ENCODE measurements around the gene STARD8.

The STARD8 gene

DNA sequence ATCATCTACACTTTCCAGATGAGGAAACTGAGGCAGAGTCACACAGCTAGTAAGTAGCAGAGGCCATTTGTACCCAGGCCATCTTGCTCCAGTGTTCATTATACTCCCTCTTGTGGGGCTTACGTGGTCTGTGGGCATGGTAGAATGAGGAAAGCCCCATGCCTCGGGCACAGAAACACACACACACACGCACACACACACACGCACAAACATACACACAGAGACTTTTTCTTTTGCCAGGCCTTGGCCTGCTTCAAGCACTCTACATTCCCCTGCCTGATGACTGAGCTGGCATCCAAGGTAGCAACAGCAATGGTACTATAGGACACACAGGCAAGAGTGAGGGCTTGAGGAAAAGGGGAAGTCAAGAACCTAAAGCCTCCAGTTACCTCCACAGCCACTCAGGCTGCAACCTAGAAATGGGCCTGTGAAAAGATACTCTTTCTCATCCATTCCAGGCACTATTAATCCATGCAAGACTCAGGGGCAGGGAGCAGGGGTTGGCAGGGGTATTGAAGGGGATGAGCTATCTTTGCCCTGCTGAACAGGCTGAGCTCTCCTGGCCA is 43.6 kb downstream of the STARD8 start:
- DNase-seq (ENCODE audit: low spot score) = no peak

DNA sequence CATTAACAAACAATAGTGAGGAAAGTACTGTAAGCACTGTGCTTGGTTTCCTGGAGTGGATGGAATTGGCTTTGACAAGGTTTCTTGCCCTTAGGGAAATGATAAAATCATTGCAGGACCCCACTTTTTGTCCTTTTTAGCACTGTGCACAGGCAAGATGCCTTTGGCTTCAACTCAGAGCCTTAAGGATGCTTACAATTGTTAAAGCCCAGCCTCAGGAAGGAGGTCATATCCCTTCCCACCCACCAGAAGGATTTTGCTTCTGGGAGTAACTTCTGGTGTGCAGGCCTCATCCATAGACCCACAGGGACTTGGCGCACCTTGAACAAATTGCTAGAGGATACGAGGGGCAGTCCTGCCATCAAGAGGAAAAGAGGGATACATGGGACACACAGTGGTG is 44.5 kb downstream of the STARD8 start:
- DNase-seq (ENCODE audit: low spot score) = no peak

GRCh38 chrX:68692651-68693050 is 45.2 kb downstream of the STARD8 start:
- no peak for DNase-seq (ENCODE audit: low spot score)

DNA sequence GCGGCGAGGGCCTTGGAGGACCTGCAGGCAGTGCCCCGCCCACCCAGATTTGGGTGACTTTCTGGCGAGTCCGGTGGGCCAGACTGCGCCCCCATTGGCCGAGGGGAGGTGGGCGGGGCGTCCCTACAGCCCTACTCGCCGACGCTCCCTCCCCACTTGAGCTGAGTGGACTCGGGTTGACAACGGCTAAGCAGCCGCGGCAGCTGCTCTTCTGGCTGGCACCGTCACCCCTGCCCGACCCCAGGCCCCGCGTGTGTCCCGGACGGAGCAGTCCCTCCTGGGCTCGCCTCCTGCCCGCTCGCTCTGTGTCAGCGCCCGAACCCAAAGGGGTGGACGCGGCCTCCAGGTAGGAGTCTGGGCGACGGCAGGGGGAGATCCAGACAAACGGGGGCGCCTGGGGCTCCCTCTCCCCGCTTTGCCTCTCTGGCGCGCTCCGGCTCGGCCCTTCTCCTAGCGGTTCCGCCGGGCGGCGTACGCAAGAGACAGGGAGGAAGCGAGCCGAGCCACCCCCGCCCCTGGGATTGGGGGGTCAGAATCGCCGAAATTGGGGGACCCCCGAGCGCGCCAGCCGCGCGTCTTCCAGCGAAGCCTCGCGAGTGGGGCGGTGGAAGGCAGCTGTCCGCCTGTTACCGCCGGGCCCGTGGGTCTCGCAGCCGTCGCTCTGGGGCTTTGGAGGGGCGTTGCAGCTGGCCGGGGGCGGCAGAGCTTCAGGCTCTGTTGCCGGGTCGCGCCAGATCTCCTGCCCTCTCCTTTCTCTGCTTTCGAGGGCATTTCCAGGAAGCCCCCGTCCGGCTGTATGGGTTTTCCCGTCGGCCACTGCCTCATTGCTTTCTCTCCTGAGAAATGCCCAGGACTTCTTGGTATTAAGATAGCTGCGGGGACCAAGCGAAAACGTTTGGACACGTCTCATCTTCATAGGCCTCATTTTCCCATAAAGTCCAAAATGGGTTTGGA is 46.3 kb downstream of the STARD8 start:
- peak; percentile 88 for DNase-seq (ENCODE audit: low spot score)

- no peak for DNase-seq (ENCODE audit: low spot score)
Measured at GRCh38 chrX:68694435-68695205, 47.2 kb downstream of the STARD8 start.

- DNase-seq (ENCODE audit: low spot score) = no peak
Measured at GRCh38 chrX:68695206-68695845, 47.9 kb downstream of the STARD8 start.

GRCh38 chrX:68696267-68696990 is 49.0 kb downstream of the STARD8 start:
- DNase-seq (ENCODE audit: low spot score) = no peak

DNA sequence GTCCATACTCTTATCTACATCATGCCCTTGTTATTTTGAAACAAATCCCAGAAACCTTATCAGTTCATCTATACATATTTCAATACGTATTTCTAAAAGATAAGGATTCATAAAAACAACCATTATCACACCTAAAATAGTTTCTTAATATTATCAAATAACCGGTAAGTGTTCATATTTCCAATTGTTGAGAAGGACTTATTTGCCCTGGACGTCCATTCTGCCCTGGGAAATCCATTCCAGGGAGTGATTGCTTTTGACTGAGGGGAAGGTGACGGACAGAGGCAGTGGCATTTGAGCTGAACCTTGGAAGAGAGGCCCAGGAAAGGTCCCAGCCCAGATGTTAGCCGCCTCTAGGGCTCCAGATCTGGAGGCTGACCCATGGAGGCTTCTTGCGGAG is 49.6 kb downstream of the STARD8 start:
- DNase-seq (ENCODE audit: low spot score) = no peak

- no peak for DNase-seq (ENCODE audit: low spot score)
Measured at GRCh38 chrX:68697465-68698125, 50.1 kb downstream of the STARD8 start.

DNA sequence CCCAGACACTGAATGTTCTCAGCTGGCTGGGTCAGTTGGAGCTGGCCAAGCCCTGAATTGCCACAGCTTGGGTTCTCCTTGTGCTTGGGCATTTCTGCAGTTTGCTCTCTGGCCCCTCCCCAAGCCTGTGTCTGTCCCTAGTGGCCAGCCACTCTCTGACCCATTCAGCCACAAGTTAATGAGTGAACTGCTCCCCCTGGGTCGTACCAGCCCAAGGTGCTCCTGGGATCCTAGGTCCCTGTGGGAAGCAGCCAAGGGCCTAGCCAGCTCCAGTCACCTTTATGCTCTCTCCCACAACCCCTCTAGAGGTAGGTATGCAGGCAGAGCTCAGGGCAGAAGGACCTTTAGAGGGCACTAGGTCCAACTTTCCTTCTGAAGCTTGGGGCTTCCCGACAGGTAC is 51.5 kb downstream of the STARD8 start:
- no peak for DNase-seq (ENCODE audit: low spot score)

DNA sequence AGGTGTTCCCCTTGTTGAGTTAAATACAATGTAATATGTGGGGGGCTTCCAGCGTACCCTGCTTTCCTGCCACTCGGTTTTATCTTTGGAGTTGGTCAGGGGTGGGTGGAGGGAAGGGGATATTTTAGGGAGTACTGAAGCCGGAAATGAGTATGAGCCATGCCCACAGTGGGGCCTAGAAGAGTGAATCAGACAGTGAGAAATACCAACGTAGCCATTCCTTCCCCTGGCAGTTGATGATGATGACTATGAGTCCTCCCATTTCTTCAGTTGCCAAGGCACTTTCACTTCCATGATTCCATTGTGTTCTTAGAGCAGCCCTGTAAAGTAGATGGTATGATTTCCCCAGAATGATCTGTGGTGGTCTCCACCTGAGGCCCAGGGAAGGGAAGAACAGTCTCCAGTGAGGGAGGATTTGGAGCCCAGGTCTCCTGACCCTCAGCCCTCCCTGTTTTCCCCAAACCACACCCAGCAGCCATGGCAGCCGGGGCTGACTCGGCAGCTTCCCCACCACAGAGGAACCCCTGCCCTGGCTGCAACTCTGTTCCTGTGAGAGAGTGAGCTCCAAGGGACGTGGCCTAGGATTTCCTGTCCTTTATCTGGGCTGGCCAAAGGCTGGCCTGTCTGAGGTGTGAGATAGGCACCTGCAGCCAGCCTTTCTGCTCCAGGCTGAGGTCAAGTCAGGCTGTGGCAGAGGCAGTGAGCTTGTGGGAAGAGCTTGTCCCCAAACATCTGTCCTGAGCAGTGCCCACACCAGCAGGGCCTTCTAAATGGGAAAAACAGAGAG is 52.7 kb downstream of the STARD8 start:
- DNase-seq (ENCODE audit: low spot score) = peak; percentile 32

DNA sequence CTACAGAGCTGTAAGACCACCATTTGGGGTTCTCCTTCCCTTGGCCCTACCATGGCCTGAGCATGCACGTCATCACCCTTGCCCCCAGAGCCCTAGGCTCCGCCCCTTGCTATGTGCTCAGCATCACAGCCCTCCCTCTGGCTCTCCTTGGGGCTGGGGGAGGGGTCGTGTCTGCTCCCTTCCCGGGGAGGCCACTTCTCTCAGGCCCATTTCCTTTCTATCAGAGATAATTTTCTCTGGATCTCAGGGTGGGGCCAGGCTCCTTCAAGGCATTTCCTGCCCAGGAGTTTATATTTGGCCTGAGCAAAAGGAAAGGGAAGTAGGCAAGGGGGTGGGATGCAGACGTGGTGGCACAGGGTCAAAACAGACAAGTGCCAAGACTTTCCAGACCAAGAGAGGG is 55.9 kb downstream of the STARD8 start:
- DNase-seq (ENCODE audit: low spot score) = no peak

DNA sequence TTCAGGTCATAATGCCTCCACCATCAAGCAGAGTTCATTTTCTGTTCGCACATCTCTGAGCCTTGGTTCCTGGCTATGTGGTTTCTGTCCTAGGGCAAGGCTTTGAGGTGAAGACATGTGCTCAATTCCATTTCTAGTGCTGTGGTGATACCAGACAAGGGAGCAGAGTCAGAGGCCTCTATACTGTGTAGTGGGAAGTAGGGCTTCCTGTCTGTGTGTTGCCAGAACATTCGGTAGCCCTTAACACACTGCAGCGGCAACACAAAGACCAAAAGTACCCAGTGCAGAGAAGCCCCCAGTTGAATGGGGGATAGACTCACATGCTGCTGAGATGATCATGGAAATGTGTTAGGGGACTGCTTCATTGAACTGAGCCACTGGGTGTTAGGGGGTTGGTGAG is 56.4 kb downstream of the STARD8 start:
- no peak for DNase-seq (ENCODE audit: low spot score)

DNA sequence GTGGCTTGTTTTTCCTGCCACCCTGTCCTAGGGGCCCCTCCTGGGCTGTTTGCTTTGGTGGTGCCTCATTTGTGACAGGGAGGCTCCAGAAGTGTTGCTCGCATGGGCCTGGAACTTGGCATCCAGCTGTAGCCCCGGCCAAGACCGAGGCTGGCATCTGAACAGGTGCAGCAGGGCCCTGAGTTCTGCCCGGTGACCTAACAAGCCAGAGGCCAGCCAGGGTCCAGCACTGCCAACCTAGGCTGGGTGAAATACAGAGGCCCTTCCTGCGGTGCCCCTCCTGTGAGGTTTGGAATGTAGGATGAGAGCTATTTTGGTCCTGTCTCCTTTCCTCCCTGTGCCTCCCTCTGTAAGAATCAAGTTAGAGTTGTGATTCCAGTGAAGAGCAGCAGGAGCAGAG is 58.5 kb downstream of the STARD8 start:
- DNase-seq (ENCODE audit: low spot score) = no peak

DNA sequence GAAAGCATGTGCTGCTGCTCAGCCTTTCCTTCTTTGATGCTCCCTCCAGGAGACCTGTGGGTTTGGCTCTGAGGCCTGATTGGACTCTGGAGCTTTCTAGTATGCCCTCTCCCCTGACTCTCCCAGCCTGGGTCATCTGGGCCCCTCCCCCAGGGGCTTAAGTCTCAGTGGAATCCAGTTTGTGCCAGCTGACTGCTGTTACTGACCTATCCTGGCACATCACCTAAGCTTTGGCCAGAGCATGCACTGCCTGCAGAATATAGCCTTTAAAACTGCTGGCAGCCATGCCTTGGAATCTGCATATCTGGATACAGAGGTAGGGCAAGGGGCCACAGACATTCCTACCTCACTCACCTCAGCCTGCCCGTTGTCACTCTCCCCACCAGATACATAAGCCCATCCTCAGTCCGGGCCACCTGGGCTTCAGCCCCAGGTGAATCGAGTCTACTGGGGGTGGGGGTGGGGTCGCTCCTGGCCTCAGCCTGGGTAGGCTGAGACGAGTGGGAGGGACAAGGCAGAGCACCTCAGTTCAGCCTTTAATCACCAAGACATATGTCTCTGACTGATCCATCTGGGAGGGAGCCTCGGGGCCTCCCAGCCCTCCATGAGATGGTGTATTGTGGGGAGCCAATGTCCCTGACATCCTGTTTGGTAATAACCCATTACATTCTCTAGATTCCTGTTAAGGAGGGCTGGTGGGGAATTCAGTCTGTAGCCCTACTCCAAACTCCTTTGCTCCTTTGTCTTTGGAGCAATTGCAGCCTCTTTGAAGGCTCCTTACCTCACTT is 61.2 kb downstream of the STARD8 start:
- no peak for DNase-seq (ENCODE audit: low spot score)

GRCh38 chrX:68710870-68711576 is 63.6 kb downstream of the STARD8 start:
- peak; percentile 53 for DNase-seq (ENCODE audit: low spot score)

DNA sequence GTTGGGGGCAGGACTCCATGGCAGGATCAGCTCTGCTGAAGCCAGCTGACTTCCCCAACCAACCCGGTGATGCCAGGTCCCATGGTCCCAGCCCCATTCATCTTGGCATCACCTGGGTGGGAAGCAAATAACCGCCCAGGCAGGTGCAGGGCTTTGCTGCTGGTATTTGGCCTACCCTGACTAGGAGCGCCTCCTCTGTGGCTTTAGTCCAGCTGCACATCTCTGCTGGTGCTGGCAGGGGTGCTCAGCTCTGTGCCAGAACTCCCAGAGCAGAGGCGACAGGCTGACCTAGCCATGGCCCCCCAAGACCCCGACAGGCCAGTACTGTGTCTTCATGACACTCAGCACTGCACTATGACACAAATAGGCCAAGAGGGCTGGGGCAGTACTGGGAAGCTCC is 64.4 kb downstream of the STARD8 start:
- no peak for DNase-seq (ENCODE audit: low spot score)

- DNase-seq (ENCODE audit: low spot score) = no peak
Measured at GRCh38 chrX:68714856-68715255, 67.4 kb downstream of the STARD8 start.

- no peak for DNase-seq (ENCODE audit: low spot score)
Measured at GRCh38 chrX:68717196-68717595, 69.7 kb downstream of the STARD8 start.

Data from GM03348 (cell line).